GM12874 (cell line): ENCODE measurements around the gene SF3B5.

ENCODE experiments used
- TF ChIP-seq, protein P1 (sequence below): IDR thresholded peaks from 2 replicates; pipeline ENCODE4 v1.5.1; 2011; ENCODE audit warnings: low read depth, mild to moderate bottlenecking, control low read depth, low read length, moderate library complexity; ENCODE audit not compliant: insufficient read depth

Gene SF3B5

DNA sequence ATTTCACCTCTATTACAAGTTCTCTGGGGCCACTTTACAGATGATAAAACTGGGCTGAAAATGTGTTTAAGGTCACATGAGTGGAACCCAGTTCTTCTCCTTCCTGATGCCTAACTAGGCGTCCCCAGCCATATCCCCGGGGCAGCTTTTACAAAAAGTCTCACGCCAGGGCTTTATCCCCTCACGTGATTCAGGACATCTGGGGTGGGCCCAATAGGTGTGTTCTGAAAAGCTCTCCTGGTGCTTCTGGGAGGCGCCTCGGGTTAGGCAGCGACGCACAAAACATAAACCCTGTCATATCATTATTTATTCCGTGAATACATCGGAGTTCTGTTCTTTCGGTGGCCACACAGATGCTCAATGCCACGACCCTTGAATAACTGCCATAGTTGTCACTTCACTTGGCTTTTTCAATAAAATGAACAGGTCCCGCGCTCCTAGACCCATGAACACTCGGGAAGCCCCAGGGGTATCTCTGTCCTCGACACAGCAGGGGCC lies 32.1 kb downstream of the SF3B5 start:
- TF ChIP-seq, protein P1, sequence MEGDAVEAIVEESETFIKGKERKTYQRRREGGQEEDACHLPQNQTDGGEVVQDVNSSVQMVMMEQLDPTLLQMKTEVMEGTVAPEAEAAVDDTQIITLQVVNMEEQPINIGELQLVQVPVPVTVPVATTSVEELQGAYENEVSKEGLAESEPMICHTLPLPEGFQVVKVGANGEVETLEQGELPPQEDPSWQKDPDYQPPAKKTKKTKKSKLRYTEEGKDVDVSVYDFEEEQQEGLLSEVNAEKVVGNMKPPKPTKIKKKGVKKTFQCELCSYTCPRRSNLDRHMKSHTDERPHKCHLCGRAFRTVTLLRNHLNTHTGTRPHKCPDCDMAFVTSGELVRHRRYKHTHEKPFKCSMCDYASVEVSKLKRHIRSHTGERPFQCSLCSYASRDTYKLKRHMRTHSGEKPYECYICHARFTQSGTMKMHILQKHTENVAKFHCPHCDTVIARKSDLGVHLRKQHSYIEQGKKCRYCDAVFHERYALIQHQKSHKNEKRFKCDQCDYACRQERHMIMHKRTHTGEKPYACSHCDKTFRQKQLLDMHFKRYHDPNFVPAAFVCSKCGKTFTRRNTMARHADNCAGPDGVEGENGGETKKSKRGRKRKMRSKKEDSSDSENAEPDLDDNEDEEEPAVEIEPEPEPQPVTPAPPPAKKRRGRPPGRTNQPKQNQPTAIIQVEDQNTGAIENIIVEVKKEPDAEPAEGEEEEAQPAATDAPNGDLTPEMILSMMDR: no peak

DNA sequence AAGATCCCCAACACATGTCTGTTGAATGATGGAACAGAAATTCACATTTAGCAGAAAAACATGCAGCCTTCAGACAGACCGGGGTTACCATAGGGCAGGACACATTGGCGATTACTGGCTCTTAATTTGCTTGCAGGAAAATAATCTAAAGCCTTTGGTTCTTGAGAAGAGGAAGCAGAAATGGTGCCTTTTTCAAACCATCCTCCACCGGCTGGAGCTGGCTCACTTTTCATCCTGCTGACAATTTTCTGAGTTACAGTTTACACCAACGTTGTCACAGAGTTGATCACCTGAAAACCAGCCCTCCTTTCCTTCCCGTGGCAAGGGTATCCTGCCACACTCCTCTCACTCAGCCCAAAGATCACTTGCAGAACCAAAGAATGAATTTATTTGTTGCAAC lies 32.6 kb downstream of the SF3B5 start:
- TF ChIP-seq, protein P1: no peak

DNA sequence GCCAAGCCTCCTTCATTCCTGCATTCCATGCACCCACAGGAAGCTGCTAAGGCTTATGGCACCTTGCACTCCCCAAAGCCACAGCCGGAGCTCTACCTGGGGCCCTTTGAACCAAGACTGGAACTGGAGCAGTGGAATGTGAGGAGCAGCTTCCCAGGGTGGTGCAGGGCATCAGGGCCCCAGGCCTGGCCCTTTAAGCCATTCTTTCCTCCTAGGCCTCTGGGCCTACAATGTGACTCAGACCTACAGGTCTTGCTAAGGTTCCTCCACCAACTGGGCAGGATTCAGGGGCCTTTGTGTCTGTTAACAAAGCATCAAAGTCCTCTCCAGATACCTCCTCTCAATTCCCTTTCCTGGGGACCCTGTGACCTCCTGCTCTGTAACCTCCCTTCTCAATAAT lies 36.2 kb downstream of the SF3B5 start:
- TF ChIP-seq, protein P1: no peak

DNA sequence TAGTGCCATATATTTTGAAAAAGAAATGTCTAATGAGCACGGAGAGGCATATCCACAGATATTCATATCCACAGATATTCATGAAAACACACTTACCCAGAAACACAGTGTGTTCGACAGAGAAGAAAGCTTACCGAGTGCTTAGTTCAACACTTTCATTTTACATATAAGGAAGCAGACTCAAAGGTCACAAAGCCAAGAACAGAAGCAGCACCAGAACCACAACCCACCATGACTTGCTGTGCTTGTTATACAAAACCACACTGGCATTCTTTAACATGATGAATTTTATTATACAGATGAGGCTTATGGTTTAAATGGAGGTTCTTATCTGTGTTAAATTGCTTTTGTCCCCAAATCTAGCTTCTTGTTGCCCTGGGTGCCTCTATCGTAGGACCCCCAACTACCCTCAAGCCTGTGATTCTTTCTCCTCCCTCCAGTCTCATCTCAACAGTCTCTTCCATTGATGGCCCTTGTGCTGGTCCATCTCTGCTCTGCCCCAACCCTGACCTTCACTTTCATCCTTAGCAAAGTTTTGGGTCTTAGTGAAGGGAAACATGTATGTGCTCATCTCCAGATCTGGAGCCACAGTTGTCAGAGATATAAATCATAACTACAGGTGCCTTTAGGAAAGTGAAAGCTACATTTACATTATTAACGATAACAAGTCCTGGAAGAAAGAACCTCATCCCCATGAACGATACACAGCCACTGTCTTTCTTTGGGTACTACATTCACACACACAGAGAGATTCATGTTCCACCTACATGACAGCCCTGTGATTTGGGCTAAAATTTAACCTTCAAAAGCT lies 40.0 kb downstream of the SF3B5 start:
- TF ChIP-seq, protein P1: no peak

DNA sequence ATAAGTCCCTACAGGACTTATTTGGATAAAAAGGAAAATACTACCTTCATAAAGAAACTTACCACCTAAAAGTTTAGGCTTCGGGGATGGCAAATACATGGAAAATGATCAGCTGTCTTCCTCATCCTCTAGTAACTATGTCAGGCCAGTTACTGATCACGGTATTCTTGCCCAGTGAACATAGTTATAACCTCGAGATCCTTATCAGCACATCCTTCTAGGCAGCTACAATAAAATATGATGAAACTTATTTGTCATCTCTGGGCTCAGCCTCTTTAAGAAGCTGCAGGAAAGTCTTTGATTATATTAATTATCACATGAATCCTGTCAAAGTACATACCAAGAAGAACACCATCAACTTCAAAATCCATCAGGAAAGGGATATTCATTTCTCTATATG lies 41.8 kb downstream of the SF3B5 start:
- TF ChIP-seq, protein P1: no peak

DNA sequence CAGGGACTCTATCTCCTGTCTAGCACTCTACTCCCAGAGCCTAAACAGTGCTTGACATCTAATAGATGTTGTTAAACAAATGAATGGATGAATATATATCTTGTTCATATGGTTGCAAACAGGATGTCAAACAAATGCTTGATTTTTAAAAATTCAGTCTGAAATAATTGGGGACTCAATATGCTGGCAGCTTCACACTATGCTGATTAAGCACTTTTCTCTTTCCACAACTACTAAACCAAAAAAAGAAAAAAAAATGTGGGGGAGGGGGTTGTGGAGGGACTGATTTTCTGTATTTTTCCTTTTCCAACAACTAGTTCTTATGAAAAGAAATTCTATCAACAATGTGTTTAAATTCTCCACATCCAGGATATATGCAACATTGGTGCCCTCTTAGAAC lies 42.9 kb downstream of the SF3B5 start:
- TF ChIP-seq, protein P1: no peak

DNA sequence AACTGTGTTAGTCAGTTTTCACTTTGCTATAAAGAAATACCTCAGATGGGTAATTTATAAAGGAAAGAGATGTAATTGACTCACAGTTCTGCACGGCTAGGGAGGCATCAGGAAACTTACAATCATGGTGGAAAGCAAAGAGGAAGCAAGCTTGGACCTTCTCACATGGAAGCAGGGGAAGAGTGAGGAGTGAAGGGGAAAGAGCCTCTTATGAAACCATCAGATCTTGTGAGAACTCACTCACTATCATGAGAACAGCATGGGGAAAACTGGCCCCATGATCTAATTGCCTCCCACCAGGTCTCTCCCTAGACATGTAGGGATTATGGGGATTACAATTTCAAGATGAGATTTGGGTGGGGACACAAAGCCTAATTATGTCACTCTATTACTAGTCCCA lies 46.0 kb downstream of the SF3B5 start:
- TF ChIP-seq, protein P1: no peak
